GM21619 (cell line): ENCODE measurements around the gene DLX2.

ENCODE experiments used
- ATAC-seq: cut with Tn5 transposase; IDR thresholded peaks from one replicate; pipeline ENCODE4 v1.9.1; 2021; ENCODE audit not compliant: unreplicated experiment

Gene DLX2

GRCh38 chr2:172056293-172056692 lies 46.4 kb downstream of the DLX2 start:
- no peak for ATAC-seq

- ATAC-seq, result no peak
Observed at GRCh38 chr2:172053486-172053885, 49.2 kb downstream of the DLX2 start.

- no peak for ATAC-seq
Observed at GRCh38 chr2:172052000-172052983, 50.4 kb downstream of the DLX2 start.

- no peak for ATAC-seq
Observed at GRCh38 chr2:172050479-172051125, 52.1 kb downstream of the DLX2 start.

- ATAC-seq, result no peak
Observed at GRCh38 chr2:172049567-172050120, 53.1 kb downstream of the DLX2 start.
